ENCODE measurements around the gene IL17C. TPM values are rescaled to one million over a fixed set of nuclear protein-coding genes. Genes with fewer than 3 reads are reported as not detected.

Gene IL17C
- total RNA-seq, 1 experiment from 2014 or later = not detected

- 0 out of 2 replicates have a peak overlapping the region, but pooled peaks have one; percentile 0 for H3K4me3 ChIP-seq (ENCODE audit: low read length)
- H3K79me2 ChIP-seq (ENCODE audit: low read length) = no peaks in the 10 kb centered on the region
- no peaks in the 10 kb centered on the region for H3K27me3 ChIP-seq (ENCODE audit: low read length)
- peaks cover 47% of the 10 kb centered on the region for H4K20me1 ChIP-seq (ENCODE audit: insufficient read depth, low read depth, low read length)
- no peak overlapping the region for H2AFZ ChIP-seq (ENCODE audit: low read length)
- peak; percentile 57 for DNase-seq
- peaks cover 32% of the 10 kb centered on the region for H3K4me1 ChIP-seq (ENCODE audit: low read length)
- no peak overlapping the region for H3K27ac ChIP-seq (ENCODE audit: low read length)
- peak overlapping the region; percentile 40 for H3K4me2 ChIP-seq (ENCODE audit: low read depth, low read length, poor library complexity, severe bottlenecking)
- no peaks in the 10 kb centered on the region for H3K9me2 ChIP-seq (replicated peaks; ENCODE audit: insufficient read depth, low read length)
- peak overlapping the region; percentile 37; the same call in 1 of the 2 replicates for H3K9ac ChIP-seq (ENCODE audit: low read length)
- no peaks in the 10 kb centered on the region for H3K9me3 ChIP-seq (ENCODE audit: low read length)
- H3K36me3 ChIP-seq (ENCODE audit: insufficient read depth, low read length) = no peaks in the 10 kb centered on the region; the same call in 1 of the 2 replicates
These were observed 1.7 kb downstream of the IL17C start for GRCh38 chr16:88640039-88640495.

GRCh38 chr16:88640498-88641247 lies 2.3 kb downstream of the IL17C start:
- H3K9me2 ChIP-seq (replicated peaks; ENCODE audit: insufficient read depth, low read length) = no peaks in the 10 kb centered on the region
- no peak overlapping the region for H2AFZ ChIP-seq (ENCODE audit: low read length)
- DNase-seq = peak; percentile 80
- no peaks in the 10 kb centered on the region; the same call in 1 of the 2 replicates for H3K36me3 ChIP-seq (ENCODE audit: insufficient read depth, low read length)
- no peaks in the 10 kb centered on the region for H3K79me2 ChIP-seq (ENCODE audit: low read length)
- no peak overlapping the region for H3K27ac ChIP-seq (ENCODE audit: low read length)
- H4K20me1 ChIP-seq (ENCODE audit: insufficient read depth, low read depth, low read length) = peaks cover 41% of the 10 kb centered on the region
- H3K9me3 ChIP-seq (ENCODE audit: low read length) = no peaks in the 10 kb centered on the region
- no peak overlapping the region for H3K9ac ChIP-seq (ENCODE audit: low read length)
- no peak overlapping the region for H3K4me3 ChIP-seq (ENCODE audit: low read length)
- H3K4me1 ChIP-seq (ENCODE audit: low read length) = peaks cover 26% of the 10 kb centered on the region
- no peaks in the 10 kb centered on the region for H3K27me3 ChIP-seq (ENCODE audit: low read length)
- peak overlapping the region; percentile 40 for H3K4me2 ChIP-seq (ENCODE audit: low read depth, low read length, poor library complexity, severe bottlenecking)

- H3K4me1 ChIP-seq (ENCODE audit: low read length) = peaks cover 25% of the 10 kb centered on the region
- H4K20me1 ChIP-seq (ENCODE audit: insufficient read depth, low read depth, low read length) = peaks cover 48% of the 10 kb centered on the region
These were observed 4.7 kb downstream of the IL17C start for GRCh38 chr16:88642881-88643643.

GRCh38 chr16:88643644-88643932 lies 5.2 kb downstream of the IL17C start:
- peaks cover 51% of the 10 kb centered on the region for H4K20me1 ChIP-seq (ENCODE audit: insufficient read depth, low read depth, low read length)
- H3K27me3 ChIP-seq (ENCODE audit: low read length) = no peaks in the 10 kb centered on the region
- no peak overlapping the region for H2AFZ ChIP-seq (ENCODE audit: low read length)
- no peaks in the 10 kb centered on the region for H3K9me3 ChIP-seq (ENCODE audit: low read length)
- H3K4me3 ChIP-seq (ENCODE audit: low read length) = no peak overlapping the region
- H3K4me2 ChIP-seq (ENCODE audit: low read depth, low read length, poor library complexity, severe bottlenecking) = no peak overlapping the region
- H3K79me2 ChIP-seq (ENCODE audit: low read length) = no peaks in the 10 kb centered on the region
- no peak overlapping the region for H3K9ac ChIP-seq (ENCODE audit: low read length)
- H3K36me3 ChIP-seq (ENCODE audit: insufficient read depth, low read length) = no peaks in the 10 kb centered on the region; the same call in 1 of the 2 replicates
- DNase-seq = no peak
- H3K27ac ChIP-seq (ENCODE audit: low read length) = no peak overlapping the region
- H3K4me1 ChIP-seq (ENCODE audit: low read length) = peaks cover 25% of the 10 kb centered on the region
- no peaks in the 10 kb centered on the region for H3K9me2 ChIP-seq (replicated peaks; ENCODE audit: insufficient read depth, low read length)

More at GRCh38 chr16:88642881-88643643, 4.7 kb downstream of the IL17C start:
- no peaks in the 10 kb centered on the region for H3K9me2 ChIP-seq (replicated peaks; ENCODE audit: insufficient read depth, low read length)
- no peak overlapping the region for H2AFZ ChIP-seq (ENCODE audit: low read length)
- H3K4me3 ChIP-seq (ENCODE audit: low read length) = no peak overlapping the region
- DNase-seq = no peak
- no peaks in the 10 kb centered on the region; the same call in 1 of the 2 replicates for H3K36me3 ChIP-seq (ENCODE audit: insufficient read depth, low read length)
- H3K79me2 ChIP-seq (ENCODE audit: low read length) = no peaks in the 10 kb centered on the region
- H3K9ac ChIP-seq (ENCODE audit: low read length) = no peak overlapping the region
- no peak overlapping the region for H3K4me2 ChIP-seq (ENCODE audit: low read depth, low read length, poor library complexity, severe bottlenecking)
- H3K27ac ChIP-seq (ENCODE audit: low read length) = no peak overlapping the region
- H3K9me3 ChIP-seq (ENCODE audit: low read length) = no peaks in the 10 kb centered on the region
- no peaks in the 10 kb centered on the region for H3K27me3 ChIP-seq (ENCODE audit: low read length)

- no peaks in the 10 kb centered on the region for H3K9me2 ChIP-seq (replicated peaks; ENCODE audit: insufficient read depth, low read length)
- no peaks in the 10 kb centered on the region for H3K9me3 ChIP-seq (ENCODE audit: low read length)
- no peak overlapping the region for H3K9ac ChIP-seq (ENCODE audit: low read length)
- no peak overlapping the region for H3K27ac ChIP-seq (ENCODE audit: low read length)
- H3K36me3 ChIP-seq (ENCODE audit: insufficient read depth, low read length) = no peaks in the 10 kb centered on the region; the same call in none of the 2 replicates
- H3K4me1 ChIP-seq (ENCODE audit: low read length) = peaks cover 19% of the 10 kb centered on the region
- DNase-seq = no peak
- H3K27me3 ChIP-seq (ENCODE audit: low read length) = no peaks in the 10 kb centered on the region
- no peak overlapping the region for H3K4me2 ChIP-seq (ENCODE audit: low read depth, low read length, poor library complexity, severe bottlenecking)
- H4K20me1 ChIP-seq (ENCODE audit: insufficient read depth, low read depth, low read length) = peaks cover 49% of the 10 kb centered on the region
- no peak overlapping the region for H2AFZ ChIP-seq (ENCODE audit: low read length)
- no peak overlapping the region for H3K4me3 ChIP-seq (ENCODE audit: low read length)
- H3K79me2 ChIP-seq (ENCODE audit: low read length) = peaks cover 15% of the 10 kb centered on the region
These were observed 7.1 kb downstream of the IL17C start for GRCh38 chr16:88645455-88645854.

- no peaks in the 10 kb centered on the region for H3K9me2 ChIP-seq (replicated peaks; ENCODE audit: insufficient read depth, low read length)
- no peak overlapping the region for H3K4me2 ChIP-seq (ENCODE audit: low read depth, low read length, poor library complexity, severe bottlenecking)
- no peaks in the 10 kb centered on the region for H3K9me3 ChIP-seq (ENCODE audit: low read length)
- peaks cover 47% of the 10 kb centered on the region for H4K20me1 ChIP-seq (ENCODE audit: insufficient read depth, low read depth, low read length)
- no peak overlapping the region for H3K9ac ChIP-seq (ENCODE audit: low read length)
- no peak overlapping the region for H2AFZ ChIP-seq (ENCODE audit: low read length)
- H3K4me3 ChIP-seq (ENCODE audit: low read length) = no peak overlapping the region
- no peak for DNase-seq
- H3K79me2 ChIP-seq (ENCODE audit: low read length) = peaks cover 18% of the 10 kb centered on the region
- H3K36me3 ChIP-seq (ENCODE audit: insufficient read depth, low read length) = no peaks in the 10 kb centered on the region; the same call in none of the 2 replicates
- H3K27me3 ChIP-seq (ENCODE audit: low read length) = no peaks in the 10 kb centered on the region
- H3K4me1 ChIP-seq (ENCODE audit: low read length) = peaks cover 14% of the 10 kb centered on the region
- H3K27ac ChIP-seq (ENCODE audit: low read length) = no peak overlapping the region
These were observed 7.6 kb downstream of the IL17C start for GRCh38 chr16:88645941-88646340.

- Histone ChIP-seq H3K9me3 (ENCODE audit: low read length) (no peaks in the 10 kb centered on the region), H3K9ac (ENCODE audit: low read length) (no peak overlapping the region), H3K79me2 (ENCODE audit: low read length) (peaks cover 18% of the 10 kb centered on the region), H3K36me3 (ENCODE audit: insufficient read depth, low read length) (no peaks in the 10 kb centered on the region; the same call in none of the 2 replicates), H3K4me2 (ENCODE audit: low read depth, low read length, poor library complexity, severe bottlenecking) (no peak overlapping the region), H3K27me3 (ENCODE audit: low read length) (no peaks in the 10 kb centered on the region), H4K20me1 (ENCODE audit: insufficient read depth, low read depth, low read length) (peaks cover 43% of the 10 kb centered on the region), H2AFZ (ENCODE audit: low read length) (no peak overlapping the region), H3K4me3 (ENCODE audit: low read length) (no peak overlapping the region), H3K9me2 (replicated peaks; ENCODE audit: insufficient read depth, low read length) (no peaks in the 10 kb centered on the region), H3K27ac (ENCODE audit: low read length) (no peak overlapping the region), H3K4me1 (ENCODE audit: low read length) (peaks cover 17% of the 10 kb centered on the region)
- no peak for DNase-seq
These were observed 8.1 kb downstream of the IL17C start for GRCh38 chr16:88646345-88647034.
